H1 (cell line): Measurements from ENCODE around the gene GPR176. TPM values are rescaled to one million over a fixed set of nuclear protein-coding genes. Genes with fewer than 3 reads are reported as not detected.

ENCODE experiments used
- ATF3 ChIP-seq: IDR thresholded peaks from 2 replicates; pipeline ENCODE4 v1.6.1; 2011; ENCODE audit warnings: low read depth, mild to moderate bottlenecking, low read length; ENCODE audit not compliant: insufficient read depth
- MAFK ChIP-seq: IDR thresholded peaks from 2 replicates; pipeline ENCODE4 v1.6.1; 2012; ENCODE audit warnings: low read depth, mild to moderate bottlenecking, improper control_type of control experiment, low read length
- PHF8 ChIP-seq: fragments of 200-600 bp; sonication (generic); conservative IDR thresholded peaks from 2 replicates; pipeline ENCODE4 v1.7.1; 2012; ENCODE audit warnings: low read depth, mild to moderate bottlenecking, inconsistent platforms, low read length, moderate library complexity
- POLR2AphosphoS5 ChIP-seq: IDR thresholded peaks from 2 replicates; pipeline ENCODE4 v1.6.1; 2011; ENCODE audit warnings: low read depth, low read length
- SAP30 ChIP-seq: fragments of 300-600 bp; sonication (generic); IDR thresholded peaks from 2 replicates; pipeline ENCODE4 v1.7.1; 2012; ENCODE audit warnings: low read length, moderate library complexity, mild to moderate bottlenecking, inconsistent platforms; ENCODE audit not compliant: insufficient read depth, insufficient replicate concordance
- polyA plus RNA-seq, 7 experiments: library from polyadenylated mRNA; depleted of rRNA in 3 of 7; stranded (reverse) in 5 of 7; unstranded in 2 of 7; fragments of >200 nt in 5 of 7; fragments of 200-250 nt in 2 of 7; gene quantifications; 1 replicate in 5 of 7; 2 replicates in 1 of 7; 4 replicates in 1 of 7; pipeline versions ENCODE4 v1.2.1 to v1.2.3, GENCODE V29; 2011 to 2013; ENCODE audit warnings: missing spikeins in 2 of 7, mixed read lengths in 2 of 7
- total RNA-seq: library from RNA; stranded (reverse); fragmentation: NEBNext Ultra II Directional; extraction: Animal tissue kit (Norgen Biotek cat#: 25700); gene quantifications from 2 replicates; pipeline ENCODE4 v1.2.1, GENCODE V29; 2021

Gene GPR176
- total and polyA plus RNA-seq, 2 of the 8 experiments (the other 6 are each of a cell fraction or from before 2014, with no cell fraction given) = 190 to 281 TPM

- TF ChIP-seq ATF3 (no peak), PHF8 (no peak), SAP30 (no peak), POLR2AphosphoS5 (peak; percentile 86), MAFK (no peak)
These were observed 122.7 kb downstream of the GPR176 start (continued) for GRCh38 chr15:39797407-39797806.
